HG02623 (cell line): ENCODE data around the gene ZDHHC7.
"Not testable (repeated sequence)": the region's sequence is repeated elsewhere in the genome, so short reads cannot be mapped to it uniquely, and the experiment has no call there.

Source experiments
- ATAC-seq: cut with Tn5 transposase; IDR thresholded peaks from one replicate; pipeline ENCODE4 v1.9.1; 2021; ENCODE audit warnings: moderate library complexity; ENCODE audit not compliant: unreplicated experiment

ZDHHC7 gene

GRCh38 chr16:85010931-85011845 lies at the start of gene ZDHHC7:
Gene ZDHHC7 (minus strand): TSS chr16:85011535. CDS start chr16:84990618, 20,917 bp downstream.
- ATAC-seq, result peak; percentile 89

GRCh38 chr16:85058909-85059308 lies 47.6 kb upstream of the ZDHHC7 start:
- ATAC-seq, result no peak

- no peak for ATAC-seq
Measured at GRCh38 chr16:85057948-85058347, 46.6 kb upstream of the ZDHHC7 start.

- ATAC-seq, result no peak
Measured at GRCh38 chr16:85057212-85057889, 46.0 kb upstream of the ZDHHC7 start.

GRCh38 chr16:85056211-85056748 lies 44.9 kb upstream of the ZDHHC7 start:
- ATAC-seq, result no peak

- ATAC-seq, result peak; percentile 80
Measured at GRCh38 chr16:85055493-85056210, 44.3 kb upstream of the ZDHHC7 start.

- ATAC-seq, result no peak
Measured at GRCh38 chr16:85054948-85055492, 43.7 kb upstream of the ZDHHC7 start.

GRCh38 chr16:85054321-85054720 lies 43.0 kb upstream of the ZDHHC7 start:
- ATAC-seq, result not testable (repeated sequence)

- ATAC-seq, result no peak
Measured at GRCh38 chr16:85052536-85052935, 41.2 kb upstream of the ZDHHC7 start.

GRCh38 chr16:85051683-85052082 lies 40.3 kb upstream of the ZDHHC7 start:
- no peak for ATAC-seq

- no peak for ATAC-seq
Measured at GRCh38 chr16:85051067-85051581, 39.8 kb upstream of the ZDHHC7 start.

GRCh38 chr16:85049706-85050305 lies 38.5 kb upstream of the ZDHHC7 start:
- no peak for ATAC-seq

GRCh38 chr16:85048921-85049562 lies 37.7 kb upstream of the ZDHHC7 start:
- ATAC-seq, result no peak

GRCh38 chr16:85047867-85048455 lies 36.6 kb upstream of the ZDHHC7 start:
- no peak for ATAC-seq

GRCh38 chr16:85046931-85047866 lies 35.9 kb upstream of the ZDHHC7 start:
- no peak for ATAC-seq

GRCh38 chr16:85046472-85046916 lies 35.2 kb upstream of the ZDHHC7 start:
- ATAC-seq, result no peak

- no peak for ATAC-seq
Measured at GRCh38 chr16:85045641-85046471, 34.5 kb upstream of the ZDHHC7 start.
